HG03108 (cell line): ENCODE measurements around the gene LMTK3.

ENCODE experiments used
- ATAC-seq: cut with Tn5 transposase; IDR thresholded peaks from one replicate; pipeline ENCODE4 v1.9.1; 2021; ENCODE audit warnings: moderate library complexity; ENCODE audit not compliant: unreplicated experiment

LMTK3 gene

DNA sequence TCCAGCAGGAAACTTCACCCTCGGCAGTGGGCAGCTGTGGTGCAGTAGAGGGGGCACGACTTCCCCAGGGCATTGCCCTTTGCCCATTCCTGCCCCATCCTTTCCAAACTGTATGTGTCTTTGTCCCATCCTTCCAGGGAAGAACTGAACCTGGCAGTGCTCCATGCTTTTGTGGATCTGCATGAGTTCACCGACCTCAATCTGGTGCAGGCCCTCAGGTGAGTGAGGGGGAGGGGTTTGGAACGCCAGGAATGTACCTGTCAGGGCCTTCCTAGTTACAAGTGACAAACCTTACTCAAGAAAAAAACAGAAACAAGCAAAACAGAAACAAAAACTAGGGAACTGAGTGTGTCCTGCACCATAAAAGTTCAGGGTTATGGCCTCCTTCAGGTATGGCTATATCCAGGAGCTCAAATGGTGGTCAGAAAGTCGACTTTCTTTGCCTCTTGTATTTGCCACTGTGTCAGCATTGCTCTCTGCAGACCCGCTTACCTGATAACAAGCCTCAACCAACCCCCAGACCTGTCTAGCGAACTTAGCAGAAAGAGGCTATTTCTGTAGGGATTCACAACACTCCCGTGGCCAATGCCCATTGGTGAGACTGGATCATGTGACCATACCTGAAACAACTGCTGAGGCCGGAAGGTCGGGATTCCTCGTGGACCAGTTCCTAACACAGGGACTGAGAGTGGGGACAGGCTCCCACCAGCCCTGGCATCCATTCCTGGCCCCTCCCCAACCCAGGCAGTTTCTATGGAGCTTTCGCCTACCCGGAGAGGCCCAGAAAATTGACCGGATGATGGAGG lies 38.3 kb downstream of the LMTK3 start:
- ATAC-seq = no peak

DNA sequence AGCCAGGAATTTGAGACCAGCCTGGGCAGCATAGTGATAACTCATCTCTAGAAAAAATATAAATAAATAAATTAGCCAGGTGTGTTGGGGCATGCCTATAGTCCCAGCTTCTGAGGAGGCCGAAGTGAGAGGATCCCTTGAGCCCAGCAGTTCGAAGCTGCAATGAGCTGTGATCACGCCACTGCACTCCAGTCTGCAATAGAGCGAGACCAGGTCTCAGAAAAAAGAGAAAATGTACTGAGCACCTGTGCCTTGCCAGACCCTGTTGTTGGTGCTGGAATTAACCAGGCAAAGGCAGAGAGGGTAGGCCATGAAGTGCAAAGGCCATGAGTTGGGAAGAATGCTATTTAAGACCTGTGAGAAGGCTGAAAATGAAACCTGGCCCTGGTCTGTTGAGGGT lies 39.8 kb downstream of the LMTK3 start:
- ATAC-seq = no peak

- ATAC-seq = no peak
Measured at GRCh38 chr19:48470856-48471255, 40.8 kb downstream of the LMTK3 start.

- no peak for ATAC-seq
Measured at GRCh38 chr19:48469934-48470680, 41.5 kb downstream of the LMTK3 start.

DNA sequence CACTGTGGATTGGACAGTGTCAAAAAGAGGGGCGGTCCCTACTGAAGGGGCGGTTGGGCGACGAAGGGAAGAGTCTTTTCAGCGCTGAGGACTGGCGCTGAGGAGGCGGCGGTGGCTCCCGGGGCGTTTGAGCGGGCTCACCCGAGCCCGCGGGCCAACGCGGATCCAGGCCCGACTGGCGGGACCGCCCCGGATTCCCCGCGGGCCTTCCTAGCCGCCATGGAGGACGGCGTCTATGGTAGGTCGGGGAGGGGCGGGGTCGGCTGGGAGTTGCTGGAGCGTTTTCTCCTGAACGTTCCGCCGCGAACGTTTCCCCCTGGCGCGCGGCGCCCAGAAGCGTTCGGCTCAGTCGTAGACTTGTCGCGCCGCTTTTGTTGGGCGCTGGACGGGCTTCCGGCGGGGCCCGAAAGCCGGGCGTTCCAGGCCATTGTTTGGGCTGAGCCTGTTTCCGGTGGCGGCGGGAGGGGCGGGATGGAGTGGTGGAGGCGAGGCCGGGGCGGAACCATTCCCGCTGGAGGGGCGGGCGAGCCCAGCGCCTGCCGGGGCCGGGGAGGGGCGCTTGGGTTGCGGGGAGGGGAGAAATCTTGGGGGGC lies 42.2 kb downstream of the LMTK3 start, which contains the start of gene CYTH2:
Gene CYTH2 (plus strand): TSS at position 81 of the 593 bp plus-strand sequence. CDS start 139 bp downstream, at position 220.
- ATAC-seq = peak; percentile 18

DNA sequence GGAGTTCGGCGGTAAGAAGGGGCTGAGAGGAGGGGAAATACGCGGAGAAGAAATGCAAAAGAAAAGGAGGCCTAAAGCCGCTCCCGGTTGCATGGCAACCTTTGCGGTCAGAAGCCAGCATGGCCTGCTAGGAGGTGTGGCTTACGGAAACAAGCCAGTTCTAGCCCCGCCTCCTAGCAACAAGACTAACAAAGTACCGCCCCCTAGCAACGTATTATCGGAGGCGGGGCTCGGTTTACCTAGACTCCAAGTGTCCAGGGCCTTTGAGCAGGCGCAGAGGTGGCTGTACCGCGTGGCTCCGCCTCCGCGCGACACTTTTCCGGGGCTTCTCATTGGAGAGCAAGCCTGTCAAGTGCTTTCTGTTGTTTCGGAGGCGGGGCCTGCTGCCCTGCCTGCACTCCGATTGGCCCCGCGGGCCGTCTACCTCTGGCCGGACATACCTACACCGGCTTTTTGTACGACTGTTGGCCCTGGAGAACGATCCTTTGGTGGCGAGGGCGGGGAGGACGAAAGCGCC lies 42.8 kb downstream of the LMTK3 start:
- ATAC-seq = peak; percentile 89

- no peak for ATAC-seq
Measured at GRCh38 chr19:48466561-48467325, 44.9 kb downstream of the LMTK3 start.

GRCh38 chr19:48465215-48465614 lies 46.4 kb downstream of the LMTK3 start:
- ATAC-seq = no peak

- ATAC-seq = no peak
Measured at GRCh38 chr19:48461982-48462655, 49.5 kb downstream of the LMTK3 start.

- no peak for ATAC-seq
Measured at GRCh38 chr19:48461651-48461981, 50.0 kb downstream of the LMTK3 start.

DNA sequence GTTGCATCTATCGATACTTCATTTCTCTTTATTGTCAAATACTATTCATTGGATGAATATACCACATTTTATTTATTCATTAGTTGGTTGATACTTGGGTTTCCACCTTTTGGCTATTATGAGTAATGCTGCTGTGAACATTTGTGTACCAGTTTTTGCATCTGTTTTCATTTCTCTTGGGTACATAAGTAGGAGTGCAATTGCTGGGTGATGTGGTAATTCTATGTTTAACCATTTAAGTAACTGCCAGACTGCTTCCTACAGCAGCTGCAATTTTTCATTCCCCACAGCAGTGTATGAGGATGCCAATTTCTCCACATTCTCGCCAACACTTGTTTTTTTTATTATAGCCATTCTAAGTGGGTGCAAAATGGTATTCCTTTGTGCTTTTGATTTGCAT lies 53.6 kb downstream of the LMTK3 start:
- ATAC-seq = no peak

DNA sequence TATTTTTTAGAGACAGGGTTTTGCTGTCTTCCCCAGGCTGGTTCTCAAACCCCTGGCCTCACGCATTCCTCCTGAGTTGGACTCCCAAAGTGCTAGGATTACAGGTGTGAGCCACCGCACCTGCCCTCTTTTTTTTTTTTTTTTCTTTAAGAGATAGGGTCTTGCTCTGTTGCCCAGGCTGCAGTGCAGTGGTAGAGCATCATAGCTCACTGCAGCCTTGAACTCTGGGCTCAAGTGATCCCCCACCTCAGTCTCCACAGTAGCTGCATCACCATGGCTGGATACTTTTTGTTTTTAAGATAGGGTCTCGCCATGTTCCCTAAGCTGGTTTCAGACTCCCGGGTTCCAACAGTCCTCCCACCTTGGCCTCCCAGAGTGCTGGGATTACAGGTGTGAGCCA lies 54.8 kb downstream of the LMTK3 start:
- no peak for ATAC-seq

GRCh38 chr19:48455908-48456562 lies 55.6 kb downstream of the LMTK3 start:
- no peak for ATAC-seq

GRCh38 chr19:48455171-48455907 lies 56.3 kb downstream of the LMTK3 start, which contains the start of gene KCNJ14:
Gene KCNJ14 (plus strand): TSS chr19:48455574. CDS start chr19:48461725, 6,151 bp downstream.
- no peak for ATAC-seq

- no peak for ATAC-seq
Measured at GRCh38 chr19:48454150-48454730, 57.4 kb downstream of the LMTK3 start.

DNA sequence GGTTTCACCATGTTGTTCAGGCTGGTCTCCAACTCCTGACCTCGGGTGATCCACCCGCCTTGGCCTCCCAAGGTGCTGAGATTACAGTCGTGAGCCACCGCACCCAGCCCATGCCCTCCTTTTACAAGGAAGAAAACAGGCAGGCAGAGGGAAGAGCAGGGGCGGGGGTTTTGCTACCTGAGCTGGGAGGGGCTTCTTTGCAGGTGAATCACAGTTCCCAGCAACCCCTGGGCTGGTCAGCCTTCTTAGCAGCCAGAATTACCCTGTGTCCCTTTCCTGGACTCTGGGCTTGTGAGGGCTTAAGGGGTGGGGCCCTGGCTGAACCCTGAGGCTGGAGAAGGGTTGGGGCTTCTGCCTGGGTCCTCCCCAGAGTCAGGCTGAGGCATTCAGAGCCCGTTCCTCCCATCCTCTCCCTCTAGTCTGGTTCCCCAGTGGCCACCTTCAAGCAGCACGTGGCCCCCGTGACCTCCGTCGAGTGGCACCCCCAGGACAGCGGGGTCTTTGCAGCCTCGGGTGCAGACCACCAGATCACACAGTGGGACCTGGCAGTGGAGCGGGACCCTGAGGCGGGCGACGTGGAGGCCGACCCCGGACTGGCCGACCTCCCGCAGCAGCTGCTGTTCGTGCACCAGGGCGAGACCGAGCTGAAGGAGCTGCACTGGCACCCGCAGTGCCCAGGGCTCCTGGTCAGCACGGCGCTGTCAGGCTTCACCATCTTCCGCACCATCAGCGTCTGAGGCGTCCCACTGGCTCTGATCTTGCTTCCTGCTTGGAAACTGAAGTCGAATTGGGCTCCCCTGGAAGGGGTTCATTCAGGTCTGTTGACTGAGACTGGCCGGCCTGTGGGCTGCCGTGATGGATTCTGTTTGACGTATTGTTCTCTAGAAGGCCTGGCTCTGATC lies 59.1 kb downstream of the LMTK3 start:
- ATAC-seq = no peak

GRCh38 chr19:48451624-48452023 lies 60.0 kb downstream of the LMTK3 start:
- no peak for ATAC-seq

DNA sequence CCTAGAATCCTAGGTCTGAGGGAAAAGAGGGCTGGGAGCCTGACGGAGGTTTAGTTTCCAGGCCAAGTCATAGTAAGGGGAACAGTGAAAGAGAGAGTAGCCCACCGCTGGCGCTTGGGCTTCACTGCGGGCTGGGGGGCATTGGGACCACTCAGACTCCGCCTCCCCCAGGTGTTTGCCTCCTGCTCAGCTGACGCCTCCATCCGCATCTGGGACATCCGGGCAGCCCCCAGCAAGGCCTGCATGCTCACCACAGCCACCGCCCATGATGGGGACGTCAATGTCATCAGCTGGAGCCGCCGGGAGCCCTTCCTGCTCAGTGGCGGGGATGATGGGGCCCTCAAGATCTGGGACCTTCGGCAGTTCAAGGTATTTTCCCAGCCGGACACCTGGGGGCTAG lies 60.8 kb downstream of the LMTK3 start:
- ATAC-seq = no peak
